HepG2 (cell line): Measurements from ENCODE around the gene SZRD1. TPM values are rescaled to one million over a fixed set of nuclear protein-coding genes. Genes with fewer than 3 reads are reported as not detected.

Experiments
- ATAC-seq: fragments of 200-7000 bp; cut with Tn5 transposase; 3 replicates; pipeline ENCODE4 v1.9.1; 2020; ENCODE audit warnings: mild to moderate bottlenecking, moderate library complexity
- BruUV-seq: library from RNA; stranded (reverse); fragments of 400-500 nt; replicated peaks from 2 replicates; lab custom pipeline; 2021; lab: Mats Ljungman, UMichigan
- CTCF ChIA-PET: fragments of 300-600 bp; formaldehyde crosslinking; extraction: SDS; loops from one replicate; lab custom pipeline; 2021; ENCODE audit warnings: low total read pairs, inconsistent platforms, low intra/inter-chr PET ratio; lab: Yijun Ruan, JAX
- POLR2A ChIA-PET: fragments of 350-600 bp; sonication (Branson Sonifier 250); formaldehyde crosslinking; loops from one replicate; lab custom pipeline; 2020; ENCODE audit warnings: antibody characterized with exemption, inconsistent platforms; lab: Yijun Ruan, JAX
- DNase-seq: peaks from one replicate; pipeline ENCODE4 v3.0.0-alpha.2; 2015; ENCODE audit warnings: low spot score
- FAIRE-seq: peaks from 3 replicates; lab custom pipeline; 2011; peaks lifted over from hg19 to GRCh38; lab: Jason Lieb, UNC
- H2AFZ ChIP-seq: one replicate; pipeline ENCODE4 v1.6.1; 2011; ENCODE audit warnings: low read length, inconsistent platforms
- H3K27ac ChIP-seq: fragments of 300-600 bp; 3 replicates; pipeline ENCODE4 v1.8.0; 2011; ENCODE audit warnings: mixed run types, mild to moderate bottlenecking, mixed read lengths, low read length, inconsistent platforms; ENCODE audit not compliant: insufficient read depth; ENCODE audit errors: extremely low read length
- H3K27me3 ChIP-seq, 2 experiments: fragments of 200-600 bp in 1 of 2; 2 replicates in 1 of 2; 3 replicates in 1 of 2; pipeline versions ENCODE4 v1.6.0 to v1.8.0; 2011; ENCODE audit warnings: low read length in 2 of 2, mild to moderate bottlenecking in 2 of 2, moderate library complexity in 2 of 2, inconsistent platforms in 1 of 2; ENCODE audit not compliant: insufficient read depth in 2 of 2, control insufficient read depth in 1 of 2
- H3K36me3 ChIP-seq, 2 experiments: fragments of 200-600 bp in 1 of 2; replicated peaks in 1 of 2; 2 replicates in 1 of 2; 3 replicates in 1 of 2; pipeline versions ENCODE4 v1.5.1 to v1.8.0; 2011; ENCODE audit warnings: low read length in 2 of 2, inconsistent platforms in 1 of 2; ENCODE audit not compliant: insufficient read depth in 2 of 2, control insufficient read depth in 1 of 2
- H3K4me1 ChIP-seq: 2 replicates; pipeline ENCODE4 v1.5.1; 2012; ENCODE audit warnings: low read length, inconsistent platforms; ENCODE audit not compliant: insufficient read depth
- H3K4me2 ChIP-seq: 2 replicates; pipeline ENCODE4 v1.6.0; 2011; ENCODE audit warnings: low read depth, low read length, inconsistent platforms
- H3K4me3 ChIP-seq, 3 experiments: fragments of 200-600 bp in 1 of 3; sonication (generic), shearing (Covaris generic) in 1 of 3; replicated peaks in 1 of 3; 2 replicates each; pipeline ENCODE4 v1.5.1; 2011 to 2016; ENCODE audit warnings: low read length in 3 of 3, inconsistent platforms in 2 of 3, low read depth in 2 of 3, mild to moderate bottlenecking in 2 of 3, control low read depth in 1 of 3, mixed read lengths in 1 of 3; ENCODE audit not compliant: insufficient read depth in 1 of 3
- H3K79me2 ChIP-seq: one replicate; pipeline ENCODE4 v1.6.1; 2011; ENCODE audit warnings: low read length, inconsistent platforms; ENCODE audit not compliant: insufficient read depth
- H3K9ac ChIP-seq: 2 replicates; pipeline ENCODE4 v1.6.0; 2011; ENCODE audit warnings: mild to moderate bottlenecking, low read depth, low read length, inconsistent platforms; ENCODE audit not compliant: insufficient read depth
- H3K9me3 ChIP-seq: 2 replicates; pipeline ENCODE4 v1.5.1; 2012; ENCODE audit warnings: mild to moderate bottlenecking, low read length
- H4K20me1 ChIP-seq: 2 replicates; pipeline ENCODE4 v1.6.0; 2011; ENCODE audit warnings: inconsistent platforms, mild to moderate bottlenecking, low read length, moderate library complexity; ENCODE audit not compliant: insufficient read depth
- ATRX ChIP-seq: sonication (generic); formaldehyde crosslinking; IDR thresholded peaks from 2 replicates; pipeline ENCODE4 v1.4.0; 2020; ENCODE audit warnings: missing genetic modification reagents, borderline replicate concordance
- CREB1 ChIP-seq, 2 experiments: fragments of 450-650 bp in 1 of 2; IDR thresholded peaks; 2 replicates each; pipeline ENCODE4 v1.6.1; 2016 to 2017; ENCODE audit warnings: control low read depth in 1 of 2, mild to moderate bottlenecking in 1 of 2, missing compliant biosample characterization in 1 of 2, missing genetic modification characterization in 1 of 2
- ETV5 ChIP-seq: IDR thresholded peaks from 2 replicates; pipeline ENCODE4 v1.6.1; 2018; ENCODE audit warnings: missing biosample characterization, missing genetic modification reagents, inconsistent platforms, borderline replicate concordance
- IRF9 ChIP-seq: sonication (generic); formaldehyde crosslinking; IDR thresholded peaks from 2 replicates; pipeline ENCODE4 v1.8.0; 2022; ENCODE audit warnings: missing genetic modification reagents, mild to moderate bottlenecking, borderline replicate concordance
- JARID2 ChIP-seq: sonication (generic); formaldehyde crosslinking; IDR thresholded peaks from 2 replicates; pipeline ENCODE4 v1.8.1; 2023; ENCODE audit warnings: missing genetic modification reagents, inconsistent platforms; ENCODE audit not compliant: insufficient replicate concordance
- NR1H2 ChIP-seq: sonication (generic); formaldehyde crosslinking; IDR thresholded peaks from 2 replicates; pipeline ENCODE4 v1.8.1; 2022; ENCODE audit warnings: low read depth, missing genetic modification reagents, borderline replicate concordance
- ONECUT2 ChIP-seq: sonication (generic); formaldehyde crosslinking; IDR thresholded peaks from 2 replicates; pipeline ENCODE4 v1.4.0; 2020; ENCODE audit warnings: missing genetic modification reagents
- PREB ChIP-seq: sonication (generic); formaldehyde crosslinking; IDR thresholded peaks from 2 replicates; pipeline ENCODE4 v1.4.0; 2020; ENCODE audit warnings: missing genetic modification reagents
- TRIM24 ChIP-seq: sonication (generic); formaldehyde crosslinking; IDR thresholded peaks from 2 replicates; pipeline ENCODE4 v1.8.0; 2022; ENCODE audit warnings: mild to moderate bottlenecking, missing genetic modification reagents
- ZMYM3 ChIP-seq: sonication (generic); formaldehyde crosslinking; IDR thresholded peaks from 2 replicates; pipeline ENCODE4 v1.5.1; 2020; ENCODE audit warnings: mild to moderate bottlenecking, missing genetic modification reagents
- ZNF235 ChIP-seq: sonication (generic); formaldehyde crosslinking; IDR thresholded peaks from 2 replicates; pipeline ENCODE4 v1.8.1; 2023; ENCODE audit warnings: mild to moderate bottlenecking, missing genetic modification reagents, borderline replicate concordance
- ZNF292 ChIP-seq: sonication (generic); formaldehyde crosslinking; IDR thresholded peaks from 2 replicates; pipeline ENCODE4 v1.8.1; 2022; ENCODE audit warnings: mild to moderate bottlenecking, low read depth, missing genetic modification reagents, borderline replicate concordance
- ZNF460 ChIP-seq: sonication (generic); formaldehyde crosslinking; IDR thresholded peaks from 2 replicates; pipeline ENCODE4 v1.5.1; 2020; ENCODE audit warnings: missing genetic modification reagents, mild to moderate bottlenecking, borderline replicate concordance
- ZNF558 ChIP-seq: sonication (generic); formaldehyde crosslinking; IDR thresholded peaks from 2 replicates; pipeline ENCODE4 v1.9.0; 2022; ENCODE audit warnings: mild to moderate bottlenecking, missing genetic modification reagents, borderline replicate concordance
- ZNF570 ChIP-seq: sonication (generic); formaldehyde crosslinking; IDR thresholded peaks from 2 replicates; pipeline ENCODE4 v1.4.0; 2020; ENCODE audit warnings: mild to moderate bottlenecking, missing genetic modification reagents, borderline replicate concordance
- ZNF574 ChIP-seq: sonication (generic); formaldehyde crosslinking; IDR thresholded peaks from 2 replicates; pipeline ENCODE4 v1.4.0; 2020; ENCODE audit warnings: missing genetic modification reagents
- ZNF737 ChIP-seq: sonication (generic); formaldehyde crosslinking; IDR thresholded peaks from 2 replicates; pipeline ENCODE4 v1.5.0; 2020; ENCODE audit warnings: missing genetic modification reagents, mild to moderate bottlenecking, borderline replicate concordance
- WGBS: methylation state at CpG from one replicate; pipeline ENCODE4 v1.1.6; 2017; ENCODE audit warnings: low lambda C conversion rate; 5-methylcytosine and 5-hydroxymethylcytosine counted together
- in situ Hi-C: cut with HindIII; loops from 2 replicates; pipeline ENCODE4 v1.10.0; 2017; ENCODE audit warnings: low pct_unique_long_range_greater_than_20kb; ENCODE audit not compliant: extremely low pct_ligation_motif_present
- intact Hi-C: fragments of 100-400 bp; cut with micrococcal nuclease; formaldehyde crosslinking; loops from one replicate; pipeline ENCODE4 v1.10.0; 2022; ENCODE audit not compliant: unreplicated experiment
- polyA plus RNA-seq, 8 experiments: library from polyadenylated mRNA; depleted of rRNA in 3 of 8; stranded (reverse) in 7 of 8; unstranded in 1 of 8; fragments of >200 nt; fragmentation: Illumina TruSeq in 4 of 8; extraction: Trizol in 4 of 8; gene quantifications; 2 replicates each; pipeline versions ENCODE4 v1.2.1 to v1.2.3, GENCODE V29; 2011 to 2016; ENCODE audit warnings: low read depth in 4 of 8, missing spikeins in 1 of 8, mixed read lengths in 1 of 8; ENCODE audit not compliant: insufficient read depth in 1 of 8
- total RNA-seq, 5 experiments: library from RNA; depleted of rRNA; stranded (reverse); fragments of >200 nt; fragmentation: Illumina TruSeq; extraction: Trizol; gene quantifications; 2 replicates each; pipeline ENCODE4 v1.2.3, GENCODE V29; 2016; ENCODE audit warnings: low read depth in 1 of 5

SZRD1 gene
- total and polyA plus RNA-seq, 2 of the 13 experiments (the other 11 are each of a cell fraction or from before 2014, with no cell fraction given) = 28.5 to 41.4 TPM

GRCh38 chr1:16402742-16403141, 35.7 kb downstream of the SZRD1 start:
- no peak overlapping the region for H3K4me2 ChIP-seq
- peaks cover 0 to 8% of the 10 kb centered on the region in 2 experiments; a peak in 2 of 5 replicates for H3K36me3 ChIP-seq
- DNase-seq = no peak
- no peak overlapping the region for H3K27ac ChIP-seq
- in situ Hi-C loops = no loop called here
- no peak overlapping the region for H3K4me3 ChIP-seq
- H3K9ac ChIP-seq = no peak overlapping the region
- intact Hi-C loops = no loop called here
- ATAC-seq = no peak
- CTCF ChIA-PET = no interaction called here
- POLR2A ChIA-PET = no interaction called here
- no peak overlapping the region for H2AFZ ChIP-seq
- H4K20me1 ChIP-seq = no peaks in the 10 kb centered on the region
- 82% methylated on average over 6 of the region's 10 CpGs for WGBS
- no peaks in the 10 kb centered on the region for H3K79me2 ChIP-seq
- H3K4me1 ChIP-seq = peaks cover 5% of the 10 kb centered on the region; the same call in 1 of the 2 replicates
- no peaks in the 10 kb centered on the region for H3K9me3 ChIP-seq
- no TSS peak for BruUV-seq
- TF ChIP-seq ETV5 (CRISPR knock-in tag) (no peak), ZNF558 (CRISPR knock-in tag) (no peak), CREB1 (IDR thresholded peaks at IDR 0.05) (no peak), CREB1 (CRISPR knock-in tag; IDR thresholded peaks at IDR 0.05) (no peak), ATRX (CRISPR knock-in tag) (no peak), ZMYM3 (CRISPR knock-in tag) (no peak), JARID2 (CRISPR knock-in tag) (no peak), IRF9 (CRISPR knock-in tag) (no peak), ZNF737 (CRISPR knock-in tag) (no peak), ZNF235 (CRISPR knock-in tag) (no peak), ONECUT2 (CRISPR knock-in tag) (no peak), PREB (CRISPR knock-in tag) (no peak), NR1H2 (CRISPR knock-in tag) (no peak), ZNF292 (CRISPR knock-in tag) (no peak), ZNF570 (CRISPR knock-in tag) (no peak), ZNF460 (no peak), ZNF574 (CRISPR knock-in tag) (no peak), TRIM24 (no peak)
- no peaks in the 10 kb centered on the region for H3K27me3 ChIP-seq
- FAIRE-seq = no peak
